Psoas muscle (tissue), 8 donors: ENCODE measurements around the gene SLC6A17. TPM values are rescaled to one million over a fixed set of nuclear protein-coding genes. Genes with fewer than 3 reads are reported as not detected.
A peak's percentile ranks its signal among the peaks of the same experiment; 100 is the strongest.

ENCODE experiments used
- ATAC-seq, 4 donors: fragments of 200-7000 bp; cut with Tn5 transposase; one replicate each; pipeline ENCODE4 v1.9.1; 2020; ENCODE audit warnings: moderate library complexity in 3 of 4, mild to moderate bottlenecking in 2 of 4
- DNase-seq, 2 donors: peaks; one replicate each; pipeline ENCODE4 v3.0.0-alpha.2; 2020
- H3K27ac ChIP-seq: fragments of 200-600 bp; one replicate; pipeline ENCODE4 v1.8.0; 2022
- H3K27me3 ChIP-seq, 3 donors: fragments of 200-600 bp in 1 of 3; one replicate each; pipeline versions ENCODE4 v1.6.1 to v1.8.0; 2013 to 2022; ENCODE audit warnings: low read length in 2 of 3, mild to moderate bottlenecking in 2 of 3, moderate library complexity in 1 of 3; ENCODE audit not compliant: insufficient read depth in 3 of 3
- H3K36me3 ChIP-seq, 2 donors: fragments of 200-600 bp in 1 of 2; one replicate each; pipeline versions ENCODE4 v1.6.1 to v1.8.0; 2013 to 2022; ENCODE audit warnings: low read depth in 1 of 2, mild to moderate bottlenecking in 1 of 2, moderate library complexity in 1 of 2; ENCODE audit not compliant: insufficient read depth in 1 of 2
- H3K4me1 ChIP-seq: fragments of 200-600 bp; one replicate; pipeline ENCODE4 v1.8.0; 2022
- H3K4me3 ChIP-seq: fragments of 200-600 bp; one replicate; pipeline ENCODE4 v1.8.0; 2022; ENCODE audit warnings: mild to moderate bottlenecking
- H3K9me3 ChIP-seq: fragments of 200-600 bp; one replicate; pipeline ENCODE4 v1.8.0; 2022
- CTCF ChIP-seq: fragments of 200-600 bp; IDR thresholded peaks from one replicate; pipeline ENCODE4 v1.8.0; 2022; ENCODE audit warnings: antibody characterized with exemption
- WGBS, 3 donors: extraction: QIAGEN DNeasy Blood & Tissue Kit; methylation state at CpG; one replicate each; pipeline versions ENCODE4 v1.1.6 to v1.1.7; 2013; 5-methylcytosine and 5-hydroxymethylcytosine counted together
- intact Hi-C, 2 donors: fragments of 100-400 bp; cut with DNase I; formaldehyde crosslinking; loops; one replicate each; pipeline versions ENCODE4 v1.11.0 to v1.14.2; 2022
- polyA plus RNA-seq, 3 donors: library from polyadenylated mRNA; stranded (reverse); fragments of 200-250 nt; gene quantifications; one replicate each; pipeline ENCODE4 v1.2.3, GENCODE V29; 2013
- total RNA-seq, 4 donors: library from RNA; stranded (reverse); fragmentation: NEBNext Ultra II Directional in 2 of 4; extraction: Animal tissue kit (Norgen Biotek cat#: 25700) in 2 of 4; gene quantifications; one replicate each; pipeline versions ENCODE4 v1.2.1 to v1.2.4, GENCODE V29; 2021 to 2023
- donor health status: healthy with polysubstance abuse.
- donor health status: DM: no; HTN: no; CAD: no; lungs with moderate emphysema.
- donor health status: Bipolar disorder and iron deficiency.
- donor health status: healthy.
- donor health status: DM: yes; HTN: yes; CAD: no.
- donor health status: DM: no; HTN: no; CAD: no.
- donor health status: DM: no; HTN: no; CAD: no.
- donor health status: DM: yes; HTN: yes; CAD: no.

SLC6A17 gene
- total and polyA plus RNA-seq, 7 donors = 0.03 to 0.19 (median 0.10) TPM

- no peak overlapping the region for H3K4me3 ChIP-seq
- TF ChIP-seq CTCF = no peak
- H3K36me3 ChIP-seq = no peaks in the 10 kb centered on the region
- intact Hi-C loops = no loop called here
- no peaks in the 10 kb centered on the region for H3K4me1 ChIP-seq
- 86 to 87% (median 87%) methylated on average over 10 of the region's 10 CpGs for WGBS, 3 donors
- DNase-seq (no peak), ATAC-seq (no peak)
- H3K27ac ChIP-seq = no peak overlapping the region
- peaks cover 0 to 6% (median 5%) of the 10 kb centered on the region in 3 donors for H3K27me3 ChIP-seq
- H3K9me3 ChIP-seq = no peaks in the 10 kb centered on the region
These were observed 21.7 kb downstream of the SLC6A17 start for GRCh38 chr1:110172001-110172400.

GRCh38 chr1:110173466-110174105, 23.3 kb downstream of the SLC6A17 start:
- Histone ChIP-seq H3K9me3 (no peaks in the 10 kb centered on the region), H3K27ac (no peak overlapping the region), H3K27me3 (peaks cover 0 to 6% (median 5%) of the 10 kb centered on the region in 3 donors), H3K4me3 (no peak overlapping the region), H3K4me1 (no peaks in the 10 kb centered on the region), H3K36me3 (no peaks in the 10 kb centered on the region)
- no peak for ATAC-seq
- intact Hi-C loops = no loop called here
- WGBS, 3 donors = 68 to 72% (median 71%) methylated on average over 15 of the region's 15 CpGs
- DNase-seq = no peak
- TF ChIP-seq CTCF = no peak

GRCh38 chr1:110174961-110175360, 24.7 kb downstream of the SLC6A17 start:
- intact Hi-C loops = no loop called here
- Histone ChIP-seq H3K27me3 (peaks cover 0 to 6% (median 5%) of the 10 kb centered on the region in 3 donors), H3K27ac (no peak overlapping the region), H3K36me3 (no peaks in the 10 kb centered on the region), H3K4me3 (no peak overlapping the region), H3K4me1 (no peaks in the 10 kb centered on the region), H3K9me3 (no peaks in the 10 kb centered on the region)
- no peak for ATAC-seq
- no peak for DNase-seq
- TF ChIP-seq CTCF = no peak
- WGBS, 3 donors = 70 to 73% (median 72%) methylated on average over 2 of the region's 2 CpGs

- Histone ChIP-seq H3K4me3 (no peak overlapping the region), H3K36me3 (no peaks in the 10 kb centered on the region), H3K4me1 (no peaks in the 10 kb centered on the region), H3K27ac (no peak overlapping the region), H3K9me3 (no peaks in the 10 kb centered on the region), H3K27me3 (peaks cover 0 to 5% (median 5%) of the 10 kb centered on the region in 3 donors)
- 37 to 47% (median 41%) methylated on average over 9 of the region's 9 CpGs for WGBS, 3 donors
- TF ChIP-seq CTCF = no peak
- peak in 1 of 2 donors; percentile 31 for DNase-seq
- intact Hi-C loops = no loop called here
- ATAC-seq = peak in 1 of 4 donors; percentile 25
These were observed 26.1 kb downstream of the SLC6A17 start for GRCh38 chr1:110176299-110176956.
